Measurements from ENCODE around the gene JARID2. TPM values are rescaled to one million over a fixed set of nuclear protein-coding genes. Genes with fewer than 3 reads are reported as not detected.
"Not testable (repeated sequence)": the region's sequence is repeated elsewhere in the genome, so short reads cannot be mapped to it uniquely, and the experiment has no call there.

Gene JARID2
- polyA plus RNA-seq, 1 experiment = 9.7 TPM

DNA sequence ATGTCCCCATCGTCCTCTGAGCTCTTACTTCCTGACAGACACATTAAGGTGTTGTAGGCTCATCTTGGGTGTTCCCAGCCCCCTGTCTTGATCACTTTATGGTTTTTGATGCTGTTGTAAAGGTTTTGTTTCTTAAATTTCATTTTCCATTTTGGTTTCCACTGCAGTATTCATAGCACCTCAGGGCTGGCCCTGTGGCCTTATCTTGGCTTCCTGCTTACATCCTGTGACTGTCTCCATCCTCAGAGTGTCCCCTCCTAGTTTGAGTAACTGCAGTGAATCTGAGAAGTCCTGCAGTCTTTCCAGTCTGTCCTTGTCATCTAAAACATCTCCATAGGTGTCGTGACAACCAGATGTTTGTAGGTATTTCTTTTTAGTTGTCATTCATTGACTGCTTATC, 50.9 kb downstream of the JARID2 start:
- H3K9me3 ChIP-seq (ENCODE audit: control insufficient read depth, insufficient read depth, low read length) = no peaks in the 10 kb centered on the region
- H3K4me3 ChIP-seq (ENCODE audit: low read depth, low read length) = no peak overlapping the region
- ChIA-PET POLR2A (no interaction called here), CTCF (no interaction called here)
- DNase-seq (ENCODE audit: low read depth, low spot score) = no peak
- H3K27me3 ChIP-seq (ENCODE audit: control insufficient read depth, insufficient read depth, low read length) = no peaks in the 10 kb centered on the region
- H3K27ac ChIP-seq (ENCODE audit: low read depth, low read length) = no peak overlapping the region
- TF ChIP-seq, protein P1, sequence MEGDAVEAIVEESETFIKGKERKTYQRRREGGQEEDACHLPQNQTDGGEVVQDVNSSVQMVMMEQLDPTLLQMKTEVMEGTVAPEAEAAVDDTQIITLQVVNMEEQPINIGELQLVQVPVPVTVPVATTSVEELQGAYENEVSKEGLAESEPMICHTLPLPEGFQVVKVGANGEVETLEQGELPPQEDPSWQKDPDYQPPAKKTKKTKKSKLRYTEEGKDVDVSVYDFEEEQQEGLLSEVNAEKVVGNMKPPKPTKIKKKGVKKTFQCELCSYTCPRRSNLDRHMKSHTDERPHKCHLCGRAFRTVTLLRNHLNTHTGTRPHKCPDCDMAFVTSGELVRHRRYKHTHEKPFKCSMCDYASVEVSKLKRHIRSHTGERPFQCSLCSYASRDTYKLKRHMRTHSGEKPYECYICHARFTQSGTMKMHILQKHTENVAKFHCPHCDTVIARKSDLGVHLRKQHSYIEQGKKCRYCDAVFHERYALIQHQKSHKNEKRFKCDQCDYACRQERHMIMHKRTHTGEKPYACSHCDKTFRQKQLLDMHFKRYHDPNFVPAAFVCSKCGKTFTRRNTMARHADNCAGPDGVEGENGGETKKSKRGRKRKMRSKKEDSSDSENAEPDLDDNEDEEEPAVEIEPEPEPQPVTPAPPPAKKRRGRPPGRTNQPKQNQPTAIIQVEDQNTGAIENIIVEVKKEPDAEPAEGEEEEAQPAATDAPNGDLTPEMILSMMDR (IDR thresholded peaks at IDR 0.05; ENCODE audit: low read depth, low read length) = no peak

DNA sequence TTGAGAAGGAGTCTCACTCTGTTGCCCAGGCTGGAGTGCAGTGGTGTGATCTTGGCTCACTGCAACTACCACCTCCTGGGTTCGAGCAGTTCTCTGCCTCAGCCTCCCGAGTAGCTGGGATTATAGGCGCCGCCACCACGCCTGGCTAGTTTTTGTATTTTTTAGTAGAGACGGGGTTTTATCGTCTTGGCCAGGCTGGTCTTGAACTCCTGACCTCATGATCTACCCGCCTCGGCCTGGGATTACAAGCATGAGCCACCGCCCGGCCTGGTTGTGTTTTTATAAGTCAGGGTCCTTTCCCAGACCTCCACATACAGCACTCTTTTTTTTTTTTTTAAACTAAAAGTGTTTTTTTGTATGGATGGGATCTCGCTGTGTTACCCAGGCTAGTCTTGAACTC, 51.3 kb downstream of the JARID2 start:
- ChIA-PET POLR2A (interaction anchor here (0.7 kb wide), 1 partner anchor 39 kb away, joined by 4 read pairs; no protein-coding TSS in a partner anchor), CTCF (interaction anchor here (0.7 kb wide), 1 partner anchor 1808 kb away, joined by 4 read pairs; no protein-coding TSS in a partner anchor)
- not testable (repeated sequence) for H3K27me3 ChIP-seq (ENCODE audit: control insufficient read depth, insufficient read depth, low read length); H3K4me3 ChIP-seq (ENCODE audit: low read depth, low read length); H3K9me3 ChIP-seq (ENCODE audit: control insufficient read depth, insufficient read depth, low read length); DNase-seq (ENCODE audit: low read depth, low spot score); H3K27ac ChIP-seq (ENCODE audit: low read depth, low read length)

DNA sequence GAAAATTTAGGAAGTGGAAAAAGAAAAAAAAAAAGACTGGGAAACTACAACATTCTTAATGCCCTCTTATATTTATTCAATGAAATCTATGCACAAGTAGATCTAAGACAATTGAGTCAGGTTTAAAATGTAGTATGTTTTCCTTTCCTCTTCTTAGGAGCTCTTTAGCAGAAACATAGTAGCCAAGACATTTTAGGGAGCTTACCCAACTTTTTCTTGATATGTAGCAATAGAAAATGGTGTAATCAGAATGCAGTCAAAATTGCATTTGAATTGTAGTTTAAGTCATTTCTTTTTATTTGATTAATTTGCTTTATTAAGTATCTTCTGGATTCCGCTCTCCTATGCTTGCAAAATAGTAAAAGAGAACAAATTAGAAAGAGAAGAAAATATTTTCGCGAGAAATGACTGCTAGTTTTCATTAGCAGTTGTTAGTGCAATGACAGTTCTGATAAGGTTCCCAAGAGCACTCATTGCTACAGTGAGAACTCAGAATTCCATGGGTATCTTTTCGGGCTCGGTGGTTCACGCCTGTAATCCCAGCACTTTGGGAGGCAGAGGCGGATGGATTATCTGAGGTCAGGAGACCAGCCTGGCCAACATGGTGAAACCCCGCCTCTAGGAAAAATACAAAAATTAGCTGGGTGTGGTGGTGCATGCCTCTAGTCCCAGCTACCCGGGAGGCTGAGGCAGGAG, 52.2 kb downstream of the JARID2 start:
- no peak overlapping the region for H3K27ac ChIP-seq (ENCODE audit: low read depth, low read length)
- H3K9me3 ChIP-seq (ENCODE audit: control insufficient read depth, insufficient read depth, low read length) = no peaks in the 10 kb centered on the region
- ChIA-PET CTCF (interaction anchor here (0.7 kb wide), 1 partner anchor 1807 kb away, joined by 4 read pairs; no protein-coding TSS in a partner anchor), POLR2A (interaction anchor here (0.6 to 1.3 kb wide), 3 partner anchors 34 to 1565 kb away, joined by 4 to 6 read pairs (median 5); no protein-coding TSS in a partner anchor)
- no peak for DNase-seq (ENCODE audit: low read depth, low spot score)
- no peak overlapping the region for H3K4me3 ChIP-seq (ENCODE audit: low read depth, low read length)
- TF ChIP-seq, protein P1 (IDR thresholded peaks at IDR 0.05; ENCODE audit: low read depth, low read length) = no peak
- H3K27me3 ChIP-seq (ENCODE audit: control insufficient read depth, insufficient read depth, low read length) = no peaks in the 10 kb centered on the region

DNA sequence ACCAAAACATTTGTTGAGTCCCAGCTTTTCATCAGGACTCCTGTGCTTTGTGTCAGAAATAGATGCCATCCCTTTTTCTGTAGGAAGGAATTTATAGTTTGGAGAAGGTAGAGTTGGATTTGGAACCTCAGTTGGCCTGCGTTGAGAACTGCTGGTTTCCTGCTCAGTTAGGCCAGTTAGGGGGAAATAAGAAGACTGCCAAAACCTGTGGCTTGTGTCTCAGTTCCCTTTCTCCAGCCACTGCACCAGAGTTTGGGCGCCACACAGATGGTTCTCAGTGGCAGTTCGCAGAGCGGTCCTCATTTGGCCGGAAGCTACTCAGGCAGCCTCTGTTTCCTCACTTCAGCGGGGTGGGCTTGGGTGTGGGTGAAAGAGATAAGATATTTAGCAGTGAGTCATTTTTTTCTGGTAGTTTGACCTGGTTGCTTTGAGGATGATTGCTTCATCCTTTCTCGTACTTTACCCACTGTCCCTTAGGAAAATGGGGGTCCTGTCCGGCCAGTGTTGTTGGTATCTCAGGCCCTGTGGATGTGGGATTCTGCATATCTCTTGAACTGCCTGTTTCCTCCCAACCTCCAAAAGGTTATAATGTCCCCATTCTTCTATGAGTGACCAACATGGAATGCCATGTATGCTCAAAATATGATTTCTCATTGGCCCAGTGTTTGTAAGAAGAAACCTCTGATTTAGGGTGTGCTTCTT, 53.7 kb downstream of the JARID2 start:
- TF ChIP-seq, protein P1 (IDR thresholded peaks at IDR 0.05; ENCODE audit: low read depth, low read length) = no peak
- ChIA-PET POLR2A (no interaction called here), CTCF (interaction anchor here (0.7 kb wide), 1 partner anchor 541 kb away, joined by 3 read pairs; no protein-coding TSS in a partner anchor)

DNA sequence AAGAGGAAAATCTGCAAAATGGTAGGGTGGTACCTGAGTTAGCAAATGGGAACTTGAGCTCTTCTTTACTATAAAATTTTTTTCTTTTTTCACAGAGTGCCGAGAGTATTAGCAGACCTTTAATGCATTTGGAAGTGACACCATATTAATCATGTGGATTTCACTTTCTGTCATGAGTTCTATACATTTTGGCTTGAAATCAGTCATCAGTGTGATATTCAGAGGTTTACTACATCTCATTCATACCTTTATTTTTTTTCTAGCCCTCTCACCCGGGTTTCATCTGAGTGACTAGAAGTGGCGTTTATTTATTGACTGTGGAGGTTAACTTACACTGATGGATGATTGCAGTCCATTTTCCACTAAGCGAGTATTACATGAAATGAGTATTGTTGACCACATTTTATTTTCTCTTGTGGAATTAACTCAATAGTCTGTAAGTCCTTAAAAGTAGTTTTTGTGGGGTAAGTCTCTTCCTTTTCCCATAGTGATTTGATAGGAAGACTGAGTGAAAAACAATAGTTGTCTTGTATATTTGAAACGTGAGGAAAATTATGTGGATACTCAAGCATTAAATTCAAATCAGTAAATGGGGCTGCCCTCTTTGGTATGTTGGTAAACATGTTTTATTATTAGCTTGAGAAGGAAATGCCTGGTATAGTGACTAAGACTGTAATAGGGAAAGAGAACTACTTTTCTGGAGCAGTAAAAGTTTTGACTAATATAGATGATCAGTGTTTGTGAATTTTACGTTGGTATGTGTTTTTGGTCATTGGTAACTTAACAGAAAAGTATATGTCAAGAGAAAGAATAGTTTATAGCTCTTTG, 55.5 kb downstream of the JARID2 start:
- no peak for DNase-seq (ENCODE audit: low read depth, low spot score)
- Histone ChIP-seq H3K9me3 (ENCODE audit: control insufficient read depth, insufficient read depth, low read length) (no peaks in the 10 kb centered on the region), H3K4me3 (ENCODE audit: low read depth, low read length) (no peak overlapping the region), H3K27ac (ENCODE audit: low read depth, low read length) (no peak overlapping the region), H3K27me3 (ENCODE audit: control insufficient read depth, insufficient read depth, low read length) (no peaks in the 10 kb centered on the region)
- ChIA-PET CTCF (no interaction called here), POLR2A (no interaction called here)
- TF ChIP-seq, protein P1 (IDR thresholded peaks at IDR 0.05; ENCODE audit: low read depth, low read length) = no peak

More for the DNA sequence above, 53.7 kb downstream of the JARID2 start:
- Histone ChIP-seq H3K9me3 (ENCODE audit: control insufficient read depth, insufficient read depth, low read length) (no peaks in the 10 kb centered on the region), H3K27ac (ENCODE audit: low read depth, low read length) (no peak overlapping the region), H3K27me3 (ENCODE audit: control insufficient read depth, insufficient read depth, low read length) (no peaks in the 10 kb centered on the region), H3K4me3 (ENCODE audit: low read depth, low read length) (no peak overlapping the region)
- no peak for DNase-seq (ENCODE audit: low read depth, low spot score)
